Measurements from ENCODE around the gene PLCH1. TPM values are rescaled to one million over a fixed set of nuclear protein-coding genes. Genes with fewer than 3 reads are reported as not detected.
"Not testable (repeated sequence)": the region's sequence is repeated elsewhere in the genome, so short reads cannot be mapped to it uniquely, and the experiment has no call there.

The PLCH1 gene
- total RNA-seq, 2 experiments from 2014 or later, result 0.06 TPM; not detected in 1

DNA sequence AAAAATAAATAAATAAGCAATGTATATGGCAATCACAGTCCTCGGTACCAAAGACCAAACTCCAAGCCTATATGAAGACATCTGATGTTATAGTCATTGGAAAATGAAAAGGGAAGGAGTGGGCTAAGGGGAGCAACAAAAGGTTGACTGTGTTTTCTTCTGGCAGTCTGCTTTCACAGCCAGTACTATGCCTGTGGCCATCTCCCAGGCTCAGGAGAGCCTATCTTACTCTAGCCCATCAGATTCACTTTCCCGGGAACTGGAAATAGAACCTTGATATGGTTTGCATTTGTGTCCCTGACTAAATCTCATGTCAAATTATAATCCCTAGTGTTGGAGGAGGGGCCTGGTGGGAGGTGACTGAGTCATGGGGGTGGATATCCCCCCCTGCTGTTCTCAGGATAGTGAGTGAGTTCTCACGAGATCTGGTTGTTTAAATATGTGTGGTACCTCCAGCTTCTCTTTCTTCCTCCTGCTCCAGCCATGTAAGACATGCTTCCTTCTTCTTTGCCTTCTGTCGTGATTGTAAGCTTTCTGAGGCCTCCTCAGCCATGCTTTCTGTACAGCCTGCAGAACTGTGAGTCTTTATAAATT, 105.3 kb downstream of the PLCH1 start:
- Histone ChIP-seq H2AFZ (ENCODE audit: low read length) (no peak overlapping the region), H3K27ac (ENCODE audit: low read depth, low read length, poor library complexity, severe bottlenecking) (no peak overlapping the region), H3K9me2 (ENCODE audit: insufficient read depth, low read length) (no peaks in the 10 kb centered on the region), H3K4me3 (ENCODE audit: low read depth, low read length, poor library complexity, severe bottlenecking) (no peak overlapping the region), H3K4me1 (ENCODE audit: insufficient read depth, low read length, poor library complexity, severe bottlenecking) (no peaks in the 10 kb centered on the region), H3K36me3 (ENCODE audit: insufficient read depth, low read length) (no peaks in the 10 kb centered on the region), H3K9me3 (ENCODE audit: low read length) (no peaks in the 10 kb centered on the region), H3K79me2 (ENCODE audit: insufficient read depth, low read depth, low read length) (no peaks in the 10 kb centered on the region), H3K4me2 (ENCODE audit: low read length) (no peak overlapping the region), H4K20me1 (ENCODE audit: insufficient read depth, low read length) (no peaks in the 10 kb centered on the region)
- intact Hi-C loops (cut with micrococcal nuclease; ENCODE audit: unreplicated experiment), result no loop called here
- no peak for DNase-seq (ENCODE audit: low spot score)
- POLR2A ChIA-PET, result interaction anchor here (0.6 kb wide), 1 partner anchor 86 kb away, joined by 4 read pairs; no protein-coding TSS in a partner anchor
- TF ChIP-seq, protein P1, sequence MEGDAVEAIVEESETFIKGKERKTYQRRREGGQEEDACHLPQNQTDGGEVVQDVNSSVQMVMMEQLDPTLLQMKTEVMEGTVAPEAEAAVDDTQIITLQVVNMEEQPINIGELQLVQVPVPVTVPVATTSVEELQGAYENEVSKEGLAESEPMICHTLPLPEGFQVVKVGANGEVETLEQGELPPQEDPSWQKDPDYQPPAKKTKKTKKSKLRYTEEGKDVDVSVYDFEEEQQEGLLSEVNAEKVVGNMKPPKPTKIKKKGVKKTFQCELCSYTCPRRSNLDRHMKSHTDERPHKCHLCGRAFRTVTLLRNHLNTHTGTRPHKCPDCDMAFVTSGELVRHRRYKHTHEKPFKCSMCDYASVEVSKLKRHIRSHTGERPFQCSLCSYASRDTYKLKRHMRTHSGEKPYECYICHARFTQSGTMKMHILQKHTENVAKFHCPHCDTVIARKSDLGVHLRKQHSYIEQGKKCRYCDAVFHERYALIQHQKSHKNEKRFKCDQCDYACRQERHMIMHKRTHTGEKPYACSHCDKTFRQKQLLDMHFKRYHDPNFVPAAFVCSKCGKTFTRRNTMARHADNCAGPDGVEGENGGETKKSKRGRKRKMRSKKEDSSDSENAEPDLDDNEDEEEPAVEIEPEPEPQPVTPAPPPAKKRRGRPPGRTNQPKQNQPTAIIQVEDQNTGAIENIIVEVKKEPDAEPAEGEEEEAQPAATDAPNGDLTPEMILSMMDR (conservative IDR thresholded peaks at IDR 0.05; ENCODE audit: low read length), result no peak
- TF ChIP-seq EZH2phosphoT487 (IDR thresholded peaks at IDR 0.05; ENCODE audit: borderline replicate concordance, low read depth, low read length), result no peak
- CTCF ChIA-PET (ENCODE audit: unreplicated experiment), result no interaction called here
- no TSS peak for BruUV-seq (replicated peaks)

DNA sequence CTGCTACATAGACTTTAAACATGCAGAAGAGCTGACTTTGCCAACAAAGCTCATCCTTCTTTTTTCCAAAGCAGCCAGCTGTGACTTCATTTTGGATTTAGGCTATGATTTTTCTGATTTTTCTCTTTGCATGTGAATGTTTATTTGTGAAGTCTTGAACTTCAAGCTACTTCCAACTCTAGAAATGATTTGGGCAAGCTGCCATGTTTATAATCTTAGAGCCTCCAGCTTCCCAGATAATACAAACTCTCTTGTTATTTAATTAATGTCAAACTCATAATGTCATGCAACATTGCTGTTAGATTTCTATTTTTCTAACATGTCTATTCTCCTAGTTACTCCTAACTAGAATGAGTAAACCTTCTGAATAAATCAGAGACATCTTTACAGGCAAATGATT, 106.4 kb downstream of the PLCH1 start:
- CTCF ChIA-PET (ENCODE audit: unreplicated experiment); BruUV-seq (replicated peaks); POLR2A ChIA-PET; H3K9me3 ChIP-seq (ENCODE audit: low read length); H3K4me1 ChIP-seq (ENCODE audit: insufficient read depth, low read length, poor library complexity, severe bottlenecking); DNase-seq (ENCODE audit: low spot score); H3K79me2 ChIP-seq (ENCODE audit: insufficient read depth, low read depth, low read length); H3K4me3 ChIP-seq (ENCODE audit: low read depth, low read length, poor library complexity, severe bottlenecking); H3K9me2 ChIP-seq (ENCODE audit: insufficient read depth, low read length); H3K36me3 ChIP-seq (ENCODE audit: insufficient read depth, low read length); H2AFZ ChIP-seq (ENCODE audit: low read length); H3K4me2 ChIP-seq (ENCODE audit: low read length); H3K27ac ChIP-seq (ENCODE audit: low read depth, low read length, poor library complexity, severe bottlenecking); H4K20me1 ChIP-seq (ENCODE audit: insufficient read depth, low read length); intact Hi-C loops (cut with micrococcal nuclease; ENCODE audit: unreplicated experiment): not testable (repeated sequence)

DNA sequence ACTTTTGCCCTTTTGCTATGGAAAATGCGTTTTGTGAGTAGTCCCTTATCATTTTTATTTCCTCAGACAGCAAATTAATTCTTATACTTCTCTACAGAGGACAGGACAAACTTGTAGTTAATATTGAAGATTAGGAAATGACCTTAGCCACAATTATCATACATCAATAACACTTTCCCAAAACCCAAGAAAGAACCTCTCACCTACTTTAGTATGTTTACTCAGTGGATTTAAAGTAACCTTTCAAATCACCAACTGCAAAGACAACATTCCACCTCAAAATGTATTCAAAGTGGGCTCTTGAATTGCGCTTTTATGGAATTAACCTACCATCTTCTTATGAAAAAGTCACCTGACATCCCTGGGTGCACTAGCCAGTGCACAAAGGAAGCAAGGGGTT, 107.3 kb downstream of the PLCH1 start:
- Histone ChIP-seq H3K9me3 (ENCODE audit: low read length) (no peaks in the 10 kb centered on the region), H3K4me1 (ENCODE audit: insufficient read depth, low read length, poor library complexity, severe bottlenecking) (no peaks in the 10 kb centered on the region), H3K79me2 (ENCODE audit: insufficient read depth, low read depth, low read length) (no peaks in the 10 kb centered on the region), H3K36me3 (ENCODE audit: insufficient read depth, low read length) (no peaks in the 10 kb centered on the region), H4K20me1 (ENCODE audit: insufficient read depth, low read length) (no peaks in the 10 kb centered on the region), H3K9me2 (ENCODE audit: insufficient read depth, low read length) (no peaks in the 10 kb centered on the region), H3K4me3 (ENCODE audit: low read depth, low read length, poor library complexity, severe bottlenecking) (no peak overlapping the region), H3K27ac (ENCODE audit: low read depth, low read length, poor library complexity, severe bottlenecking) (no peak overlapping the region), H2AFZ (ENCODE audit: low read length) (no peak overlapping the region), H3K4me2 (ENCODE audit: low read length) (no peak overlapping the region)
- TF ChIP-seq, protein P1 (conservative IDR thresholded peaks at IDR 0.05; ENCODE audit: low read length), result no peak
- TF ChIP-seq EZH2phosphoT487 (IDR thresholded peaks at IDR 0.05; ENCODE audit: borderline replicate concordance, low read depth, low read length), result no peak
- intact Hi-C loops (cut with micrococcal nuclease; ENCODE audit: unreplicated experiment), result no loop called here
- ChIA-PET CTCF (ENCODE audit: unreplicated experiment) (no interaction called here), POLR2A (no interaction called here)
- no peak for DNase-seq (ENCODE audit: low spot score)
- no TSS peak for BruUV-seq (replicated peaks)

Measured in OCI-LY7 (cell line).